ENCODE measurements around the gene SPON1.
"Not testable (repeated sequence)": the region's sequence is repeated elsewhere in the genome, so short reads cannot be mapped to it uniquely, and the experiment has no call there.

SPON1 gene

GRCh38 chr11:13983081-13983751 lies 20.7 kb downstream of the SPON1 start:
- no peak for DNase-seq (ENCODE audit: low read depth in 2 of 2)

- DNase-seq (ENCODE audit: low read depth in 2 of 2), result no peak
Observed at GRCh38 chr11:13984616-13985450, 22.3 kb downstream of the SPON1 start.

GRCh38 chr11:13986695-13987094 lies 24.2 kb downstream of the SPON1 start:
- not testable (repeated sequence) for DNase-seq (ENCODE audit: low read depth in 2 of 2)

- not testable (repeated sequence) for DNase-seq (ENCODE audit: low read depth in 2 of 2)
Observed at GRCh38 chr11:13992158-13992856, 29.8 kb downstream of the SPON1 start.

- no peak for DNase-seq (ENCODE audit: low read depth in 2 of 2)
Observed at GRCh38 chr11:13993096-13993765, 30.7 kb downstream of the SPON1 start.

- no peak for DNase-seq (ENCODE audit: low read depth in 2 of 2)
Observed at GRCh38 chr11:13997881-13998280, 35.4 kb downstream of the SPON1 start.

GRCh38 chr11:13999704-14000103 lies 37.2 kb downstream of the SPON1 start:
- DNase-seq (ENCODE audit: low read depth in 2 of 2), result no peak

- no peak for DNase-seq (ENCODE audit: low read depth in 2 of 2)
Observed at GRCh38 chr11:14001597-14001996, 39.1 kb downstream of the SPON1 start.

GRCh38 chr11:14007566-14007965 lies 45.0 kb downstream of the SPON1 start:
- DNase-seq (ENCODE audit: low read depth in 2 of 2), result no peak

GRCh38 chr11:14010665-14011064 lies 48.1 kb downstream of the SPON1 start:
- no peak for DNase-seq (ENCODE audit: low read depth in 2 of 2)

- DNase-seq (ENCODE audit: low read depth in 2 of 2), result no peak
Observed at GRCh38 chr11:14012846-14013245, 50.3 kb downstream of the SPON1 start.

GRCh38 chr11:14015711-14016110 lies 53.2 kb downstream of the SPON1 start:
- no peak for DNase-seq (ENCODE audit: low read depth in 2 of 2)

- DNase-seq (ENCODE audit: low read depth in 2 of 2), result no peak
Observed at GRCh38 chr11:14018441-14018840, 55.9 kb downstream of the SPON1 start.

GRCh38 chr11:14021738-14022137 lies 59.2 kb downstream of the SPON1 start:
- DNase-seq (ENCODE audit: low read depth in 2 of 2), result no peak

- DNase-seq (ENCODE audit: low read depth in 2 of 2), result no peak
Observed at GRCh38 chr11:14022251-14022650, 59.7 kb downstream of the SPON1 start.

- no peak for DNase-seq (ENCODE audit: low read depth in 2 of 2)
Observed at GRCh38 chr11:14022821-14023220, 60.3 kb downstream of the SPON1 start.

- no peak for DNase-seq (ENCODE audit: low read depth in 2 of 2)
Observed at GRCh38 chr11:14026961-14027360, 64.4 kb downstream of the SPON1 start.

GRCh38 chr11:14027525-14027924 lies 65.0 kb downstream of the SPON1 start:
- DNase-seq (ENCODE audit: low read depth in 2 of 2), result no peak

GRCh38 chr11:14029440-14029839 lies 66.9 kb downstream of the SPON1 start:
- no peak for DNase-seq (ENCODE audit: low read depth in 2 of 2)

- DNase-seq (ENCODE audit: low read depth in 2 of 2), result no peak
Observed at GRCh38 chr11:14029971-14030920, 67.7 kb downstream of the SPON1 start.

GRCh38 chr11:14035526-14035925 lies 73.0 kb downstream of the SPON1 start:
- DNase-seq (ENCODE audit: low read depth in 2 of 2), result not testable (repeated sequence)
